GM19467 (cell line): ENCODE measurements around the gene SDC1.

ENCODE experiments used
- ATAC-seq: cut with Tn5 transposase; IDR thresholded peaks from one replicate; pipeline ENCODE4 v1.9.1; 2021; ENCODE audit warnings: mild to moderate bottlenecking, moderate library complexity; ENCODE audit not compliant: unreplicated experiment

The SDC1 gene

DNA sequence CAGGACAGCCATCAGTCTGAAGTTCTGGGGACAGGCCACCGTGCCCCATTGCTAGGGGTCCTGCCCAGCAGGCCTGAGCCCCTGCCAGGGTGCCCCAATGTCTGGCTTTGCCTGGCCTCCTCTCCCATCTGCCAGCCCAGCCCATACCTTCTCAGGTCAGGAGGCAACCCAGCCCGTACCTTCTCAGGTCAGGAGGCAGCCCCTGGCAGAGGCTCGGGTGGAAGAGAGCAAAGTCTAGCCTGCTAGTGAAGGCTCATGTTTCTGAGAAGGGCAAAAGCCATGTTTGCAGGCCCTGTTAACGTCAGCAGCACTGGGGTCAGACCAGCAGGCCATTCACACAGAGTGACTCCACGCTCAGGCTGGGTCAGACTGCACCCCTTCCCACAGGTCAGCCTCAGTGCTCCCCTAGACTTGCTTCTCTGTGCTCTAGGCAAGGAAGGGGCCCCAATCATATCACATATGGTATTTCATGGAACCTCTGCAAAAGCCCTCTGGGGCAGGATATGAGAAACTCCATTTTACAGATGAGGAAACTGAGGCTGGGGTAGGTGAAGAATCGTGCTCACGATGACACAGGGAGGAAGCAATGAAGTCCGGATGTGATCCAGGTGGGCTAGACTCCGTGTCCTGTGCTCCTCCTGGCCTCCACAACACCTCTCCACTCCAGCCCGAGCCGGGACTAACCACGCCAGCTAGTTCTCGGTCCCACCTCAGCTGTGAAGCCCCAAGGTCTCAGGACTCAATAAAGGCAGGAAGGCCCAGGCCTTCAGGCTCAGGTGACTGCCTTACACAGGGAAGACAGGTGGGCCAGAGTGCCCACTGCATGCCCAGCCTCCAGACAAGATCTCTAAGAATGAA lies 9.5 kb downstream of the SDC1 start:
- ATAC-seq: no peak

DNA sequence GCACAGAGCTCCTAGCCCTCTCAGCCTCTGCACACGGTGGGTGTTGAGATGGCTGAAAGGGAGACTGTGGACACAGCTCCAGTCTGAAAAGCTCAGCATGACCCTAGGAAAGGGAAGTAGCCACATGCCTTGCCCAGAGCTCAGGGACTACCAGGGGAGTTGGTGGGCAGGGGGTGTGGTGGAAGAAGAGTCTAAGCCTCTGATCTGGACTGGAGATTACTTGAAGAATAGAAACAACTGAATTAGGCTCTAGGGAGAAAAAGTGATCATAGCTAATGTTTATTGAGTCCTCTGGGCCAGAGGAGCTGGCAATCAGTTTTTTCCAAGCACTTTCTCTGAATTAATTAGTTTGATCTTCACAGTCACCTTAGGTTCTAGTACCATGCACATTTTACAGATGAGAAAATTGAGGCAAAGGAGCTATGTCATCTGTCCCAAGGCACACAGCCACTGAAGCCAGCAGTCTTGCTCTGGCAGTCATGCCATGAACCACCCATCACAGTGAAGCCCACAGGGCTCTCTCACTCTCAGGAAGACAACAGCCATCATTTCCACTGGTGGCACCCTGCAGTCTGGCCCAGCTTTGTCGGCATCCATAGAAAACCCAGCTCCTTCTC lies 10.3 kb downstream of the SDC1 start:
- no peak for ATAC-seq

DNA sequence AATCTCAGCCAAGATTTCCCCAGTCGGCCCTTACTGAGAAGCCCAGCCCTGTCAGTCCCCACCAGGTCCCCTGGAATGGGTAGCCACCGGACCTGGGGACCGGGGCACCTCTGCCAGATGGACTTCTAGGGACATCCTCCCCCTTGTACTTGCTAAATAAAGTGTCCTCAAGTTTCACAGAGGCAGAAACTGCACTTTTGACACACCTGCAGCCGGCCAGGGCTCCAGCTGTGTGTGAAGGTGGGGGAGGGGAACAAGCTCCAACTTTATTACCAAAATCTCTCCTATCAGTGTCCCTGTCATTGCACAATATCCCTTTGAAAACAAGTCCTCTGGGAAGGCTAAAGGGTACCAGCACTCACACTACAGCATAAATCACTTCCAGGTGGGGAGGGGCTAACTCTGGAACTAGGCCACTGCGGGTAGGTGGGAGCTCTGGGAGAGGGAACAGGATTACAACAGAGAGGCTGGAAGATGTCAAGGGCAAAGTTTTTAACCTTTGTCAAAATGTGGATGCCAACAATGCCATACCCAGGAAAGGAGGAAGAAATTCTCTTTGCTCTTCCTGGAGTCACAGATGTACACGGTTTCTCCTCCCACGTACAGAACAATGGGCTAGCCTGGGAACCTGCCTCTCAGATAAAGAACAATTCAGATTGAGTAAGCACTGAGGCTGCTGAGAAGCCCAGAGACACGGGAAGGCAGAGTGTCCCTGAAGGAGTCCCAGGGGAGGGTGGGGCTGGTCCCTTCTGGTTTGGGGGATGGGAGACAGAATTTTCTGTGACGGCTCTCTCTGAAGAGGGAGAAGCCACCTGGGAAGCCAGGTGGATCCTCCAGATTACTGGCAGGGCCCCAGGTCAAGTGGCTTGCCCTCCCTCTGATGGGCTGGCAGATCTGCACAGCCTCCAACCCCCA lies 11.0 kb downstream of the SDC1 start:
- ATAC-seq: no peak

DNA sequence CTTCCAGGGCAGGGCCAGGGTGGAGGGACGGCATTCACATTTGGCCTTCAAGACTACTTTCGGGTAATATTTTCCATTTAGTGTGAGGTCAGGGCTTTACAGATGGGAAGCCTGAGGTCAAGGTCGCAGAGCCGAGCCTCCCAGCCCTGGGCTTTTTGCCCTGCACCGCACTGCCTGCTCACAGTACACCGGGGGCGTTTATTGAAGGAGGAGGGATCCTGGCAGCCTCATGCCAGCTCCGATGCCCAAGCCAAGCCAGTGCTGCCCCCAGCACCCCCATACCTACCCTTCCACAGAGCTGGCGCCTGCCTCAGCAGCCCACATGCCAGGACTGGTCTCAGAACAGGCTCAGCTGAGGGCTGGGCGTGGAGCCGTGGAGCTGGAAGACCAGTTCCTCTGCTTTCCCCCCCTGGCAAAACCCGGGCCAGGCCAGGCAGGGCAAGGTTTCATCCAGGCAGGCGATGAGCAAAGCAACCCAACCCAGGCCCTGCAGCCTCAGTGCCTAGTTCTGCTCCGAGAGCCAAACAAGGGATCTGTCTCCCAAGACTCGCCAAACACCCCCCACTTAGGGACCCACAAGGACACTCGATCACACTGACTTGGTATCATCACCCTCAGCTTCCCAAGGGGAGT lies 11.9 kb downstream of the SDC1 start:
- ATAC-seq: no peak

DNA sequence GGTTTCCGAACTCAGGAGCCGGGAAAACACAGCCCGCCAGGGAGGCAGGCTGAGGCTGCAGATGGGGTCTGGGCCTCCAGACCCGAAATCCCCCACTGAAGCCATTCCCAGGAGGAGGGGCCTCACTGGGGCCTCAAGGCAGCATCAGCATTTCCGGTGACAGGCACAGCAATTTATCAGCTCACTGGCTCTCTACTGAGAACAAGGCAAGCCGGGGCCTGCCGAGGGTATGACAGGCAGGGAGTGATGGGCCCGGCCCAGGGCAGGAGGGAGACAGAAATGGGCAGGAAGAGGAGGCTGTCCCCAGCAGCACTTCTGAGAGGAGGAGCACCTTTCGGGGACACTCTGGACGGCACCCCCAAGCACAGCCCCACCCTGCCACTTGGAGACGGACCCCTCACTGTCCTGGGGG lies 12.5 kb downstream of the SDC1 start:
- ATAC-seq: no peak

DNA sequence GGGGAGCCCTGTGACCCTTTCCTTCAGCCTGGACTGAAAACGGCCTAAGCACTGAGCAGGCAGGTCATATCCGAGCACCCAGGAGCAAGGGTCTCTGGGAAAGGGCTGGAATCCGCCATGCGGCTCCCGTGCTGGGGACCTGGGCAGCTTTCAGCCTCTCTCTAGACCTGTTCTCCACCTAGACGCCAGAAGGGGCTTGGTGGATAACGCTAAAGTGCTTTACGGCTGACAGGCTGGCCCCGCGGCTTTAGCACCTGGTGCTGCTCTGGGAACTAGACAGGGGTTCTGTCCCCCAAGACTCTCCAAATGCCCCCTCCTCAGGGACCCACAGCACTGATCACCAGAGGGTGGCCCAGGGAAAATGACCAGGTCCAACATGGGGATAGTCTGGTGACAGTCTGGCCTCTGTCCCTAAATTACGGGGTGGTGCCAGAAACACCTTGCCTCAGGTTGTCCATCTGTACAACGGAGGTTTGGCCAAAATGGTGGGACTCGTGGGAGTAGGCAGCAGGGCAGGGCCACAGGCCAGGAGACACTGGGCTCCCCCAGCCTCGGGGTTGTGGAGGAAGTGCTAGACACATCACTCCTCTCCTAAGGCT lies 13.0 kb downstream of the SDC1 start:
- ATAC-seq: no peak

DNA sequence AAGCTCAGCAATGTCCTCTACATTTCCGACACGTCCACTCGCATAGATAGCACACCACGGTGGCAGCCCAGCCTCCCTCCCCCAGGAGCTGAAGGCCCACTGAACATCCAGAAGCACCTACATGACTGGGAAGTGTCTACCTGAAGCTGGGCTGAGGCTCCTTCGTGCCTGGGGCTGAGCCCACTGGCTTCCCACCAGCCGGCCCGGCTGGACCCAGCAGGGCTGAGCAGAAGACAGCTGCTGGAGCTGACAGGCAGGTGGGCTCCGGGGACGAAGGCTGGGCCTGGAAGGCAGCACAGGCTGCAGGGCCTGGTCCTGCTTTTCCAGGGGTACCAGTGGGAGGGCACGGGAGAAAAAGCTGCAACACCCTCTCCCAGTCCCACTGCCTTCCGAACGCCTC lies 13.5 kb downstream of the SDC1 start:
- ATAC-seq: no peak

DNA sequence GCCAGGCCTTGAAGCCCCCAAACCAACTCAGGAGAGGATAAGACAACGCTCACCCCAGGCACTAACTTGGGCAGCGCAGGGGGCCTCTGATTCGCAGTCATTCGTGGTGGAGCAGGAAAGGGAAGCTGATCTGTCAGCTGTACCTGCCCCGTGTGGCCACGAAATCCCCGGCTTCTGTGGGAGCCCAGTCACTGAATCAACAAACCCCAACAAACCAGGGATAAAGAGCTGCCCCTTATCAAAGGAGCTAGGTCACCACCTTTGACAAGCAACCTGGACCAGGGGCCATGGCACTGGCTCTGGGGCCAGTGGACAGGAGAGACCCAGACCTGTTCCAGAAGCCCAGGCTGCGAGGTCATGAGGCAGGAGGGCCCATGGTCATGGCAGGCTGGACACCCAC lies 14.5 kb downstream of the SDC1 start:
- ATAC-seq: no peak

DNA sequence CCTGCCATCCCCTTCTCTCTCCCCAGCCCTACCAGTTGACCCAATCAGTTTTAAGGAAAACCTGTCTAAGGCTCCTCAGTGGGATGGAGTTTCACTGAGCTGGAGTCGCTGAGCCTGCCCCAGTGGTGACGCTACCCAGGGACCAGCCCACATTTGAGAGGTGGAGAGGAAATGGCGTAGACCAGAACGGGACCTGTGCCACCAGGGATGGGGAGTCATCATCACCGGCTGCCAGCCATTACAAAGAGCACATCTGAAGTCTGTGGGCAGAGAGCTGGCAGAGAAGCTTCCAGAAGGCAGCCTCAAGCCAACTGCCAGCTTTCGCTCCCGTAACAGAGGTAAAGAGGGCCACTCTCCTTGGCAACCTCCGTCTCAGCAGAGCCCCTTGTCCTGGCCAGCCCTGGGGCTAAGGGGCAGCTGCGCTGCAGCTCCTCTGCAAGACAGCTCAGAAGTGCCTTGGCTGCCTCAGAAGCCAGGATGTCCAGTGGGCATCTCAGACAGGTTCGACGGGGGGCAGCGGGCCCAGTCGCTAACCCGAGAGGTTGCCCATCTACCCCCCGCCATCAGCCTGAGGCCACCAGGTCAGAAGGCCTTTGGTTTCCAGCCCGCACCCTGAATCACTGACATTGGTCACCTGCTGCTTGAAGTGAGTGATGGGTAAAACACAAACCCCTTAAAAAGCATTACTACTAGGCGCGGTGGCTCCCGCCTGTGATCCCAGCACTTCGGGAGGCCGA lies 15.4 kb downstream of the SDC1 start:
- ATAC-seq: no peak

DNA sequence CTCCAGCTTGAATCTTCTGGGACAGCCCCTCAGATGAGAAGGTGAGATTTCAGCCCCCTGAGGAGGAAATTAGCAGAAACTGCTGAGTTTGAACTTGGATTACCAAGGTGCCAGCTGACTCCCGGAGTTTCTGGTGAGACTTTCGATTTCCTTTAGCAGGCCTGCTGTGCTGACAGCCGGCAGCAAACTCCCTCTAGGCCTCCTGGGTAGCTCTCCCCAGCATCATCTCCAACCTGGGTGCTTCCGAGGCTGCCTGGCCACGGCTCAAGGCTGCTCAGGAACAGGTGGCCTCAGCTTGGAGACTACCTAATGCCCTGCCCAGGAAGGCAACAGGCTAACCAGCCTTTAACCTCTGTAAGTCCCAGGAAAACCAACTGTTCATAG lies 16.5 kb downstream of the SDC1 start:
- ATAC-seq: no peak

DNA sequence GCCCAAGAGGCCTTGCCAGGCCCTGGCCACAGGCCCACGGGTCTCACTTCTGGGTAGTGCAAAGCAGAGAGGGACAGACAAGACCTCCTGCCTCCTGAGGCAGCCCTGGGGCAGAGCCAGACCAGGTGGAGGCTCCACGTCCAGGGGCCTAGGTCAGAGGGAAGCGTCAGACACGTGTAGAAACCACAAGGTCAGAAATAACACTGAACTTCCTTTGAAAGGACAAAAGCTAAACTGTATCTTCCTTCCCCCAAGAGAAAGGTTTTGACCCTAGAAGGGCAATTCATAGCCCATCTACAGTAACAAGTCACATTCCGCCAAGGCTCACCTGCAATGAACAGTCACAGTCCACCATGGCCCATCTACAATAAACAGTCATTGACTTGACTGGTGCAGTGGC lies 17.9 kb downstream of the SDC1 start:
- no peak for ATAC-seq

DNA sequence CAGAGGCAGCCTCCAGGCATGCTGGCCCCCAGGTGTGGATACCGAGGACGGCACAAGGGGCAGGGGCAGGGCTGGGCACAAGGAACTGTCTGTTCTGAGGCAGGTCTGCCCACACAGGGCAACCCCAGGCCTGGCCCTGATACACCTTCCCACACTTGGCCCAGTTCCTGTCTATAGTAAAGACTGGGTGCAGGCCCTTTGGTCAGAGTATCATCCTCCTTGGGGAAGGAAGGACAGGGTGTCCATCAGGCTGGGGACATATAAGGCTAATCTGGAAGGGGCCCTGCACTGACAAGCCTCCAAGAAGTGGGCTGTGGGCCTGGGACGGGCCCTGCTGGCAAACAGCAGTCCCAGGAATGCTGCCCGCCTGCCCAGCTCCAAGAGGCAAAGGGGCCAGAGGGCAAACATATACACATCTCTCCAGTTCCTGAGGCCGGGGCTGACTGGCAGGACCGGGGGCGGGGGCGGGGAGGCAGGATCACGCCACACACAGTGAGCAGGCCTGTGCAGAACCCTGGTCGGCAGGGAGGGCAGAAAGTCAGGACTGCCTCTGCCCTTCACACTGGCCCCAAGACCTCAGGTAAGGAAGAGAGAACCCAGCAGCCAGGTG lies 18.9 kb downstream of the SDC1 start:
- ATAC-seq: no peak

DNA sequence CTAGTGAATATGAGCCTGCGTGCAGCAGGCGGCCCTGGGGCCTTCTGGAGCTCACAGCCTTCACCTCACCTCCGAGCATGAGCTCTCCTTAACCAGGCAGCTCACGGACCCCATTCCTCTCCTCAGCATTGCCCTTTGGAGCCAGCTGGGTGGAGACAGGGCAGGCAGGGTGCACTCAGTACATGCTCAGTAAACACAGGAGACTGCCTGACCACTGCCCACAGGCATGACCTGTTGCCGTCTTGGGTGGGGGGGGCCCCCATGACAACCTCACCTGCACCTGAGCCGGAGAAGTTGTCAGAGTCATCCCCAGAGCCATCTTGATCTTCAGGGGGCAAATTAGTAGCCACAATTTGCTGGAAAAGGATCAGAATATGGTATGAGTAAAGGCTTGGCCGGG lies 19.9 kb downstream of the SDC1 start:
- no peak for ATAC-seq

DNA sequence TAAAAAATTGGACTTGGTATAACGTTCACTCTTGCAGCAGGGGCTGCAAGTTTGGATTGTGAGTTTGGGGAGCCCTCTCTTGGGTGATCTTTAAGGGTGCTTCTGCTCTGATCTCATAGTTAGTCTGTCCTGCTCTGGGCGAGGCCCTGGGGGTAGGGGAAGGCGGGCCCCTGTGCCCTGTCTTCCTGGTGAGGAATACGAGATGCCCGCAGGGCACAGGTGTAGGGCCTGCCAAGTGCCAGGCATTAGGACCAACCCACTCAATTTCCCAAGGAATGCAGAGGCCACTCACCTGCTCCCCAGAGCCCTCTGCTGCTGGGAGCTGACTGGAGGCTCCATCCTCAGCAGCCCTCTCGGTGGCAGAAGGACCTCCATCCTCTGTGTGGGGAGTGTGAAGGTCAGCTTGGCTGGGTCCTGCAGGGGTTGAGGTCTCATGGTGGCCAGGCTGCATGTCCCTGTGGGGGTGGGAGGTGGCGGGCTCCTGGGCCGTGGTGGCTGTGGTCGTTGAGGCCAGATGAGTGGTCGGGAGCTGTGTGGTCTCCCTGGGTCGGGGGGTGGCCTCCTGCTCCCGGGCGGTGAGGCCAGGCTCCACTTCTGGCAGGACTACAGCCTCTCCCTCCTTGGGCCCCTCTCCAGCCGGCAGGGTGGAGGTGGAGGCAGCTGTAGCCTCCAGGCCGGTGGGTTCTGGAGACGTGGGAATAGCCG lies 21.3 kb downstream of the SDC1 start:
- ATAC-seq: no peak

DNA sequence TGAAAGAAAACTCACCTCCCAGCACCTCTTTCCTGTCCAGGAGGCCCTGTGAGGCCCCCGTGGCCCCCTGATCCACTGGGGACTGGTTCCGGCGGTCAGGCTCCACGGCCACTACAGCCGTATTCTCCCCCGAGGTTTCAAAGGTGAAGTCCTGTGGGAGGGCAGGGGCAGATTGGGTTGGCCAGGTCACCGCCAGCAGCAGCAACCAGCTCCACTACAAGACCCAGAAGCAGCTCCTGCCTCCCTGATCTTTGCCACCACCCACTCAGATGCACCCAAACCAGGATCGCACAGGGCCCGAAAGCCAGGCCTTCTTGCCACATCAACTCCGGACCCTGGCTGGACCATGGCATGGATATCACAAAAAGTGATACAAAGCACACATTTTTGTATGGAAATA lies 21.9 kb downstream of the SDC1 start:
- ATAC-seq: no peak

DNA sequence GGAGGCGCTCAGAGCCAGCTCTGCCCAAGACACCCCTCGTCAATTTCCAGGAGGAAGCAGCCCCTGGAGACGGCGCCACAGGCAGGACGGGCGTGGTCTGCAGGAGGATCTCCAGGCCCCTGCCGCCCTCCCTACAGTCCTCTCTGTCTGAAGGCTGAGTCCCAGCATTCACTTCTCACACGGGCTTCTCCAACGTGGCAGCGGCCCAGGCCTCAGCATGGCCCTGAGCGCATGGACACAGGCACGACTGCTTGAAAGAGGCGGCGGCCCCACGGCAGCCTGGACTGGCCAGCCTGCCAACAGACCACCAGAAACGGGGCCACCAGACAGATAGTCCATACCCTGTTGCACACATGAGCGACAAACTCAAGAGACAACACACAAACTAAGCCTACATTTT lies 23.3 kb downstream of the SDC1 start:
- no peak for ATAC-seq

DNA sequence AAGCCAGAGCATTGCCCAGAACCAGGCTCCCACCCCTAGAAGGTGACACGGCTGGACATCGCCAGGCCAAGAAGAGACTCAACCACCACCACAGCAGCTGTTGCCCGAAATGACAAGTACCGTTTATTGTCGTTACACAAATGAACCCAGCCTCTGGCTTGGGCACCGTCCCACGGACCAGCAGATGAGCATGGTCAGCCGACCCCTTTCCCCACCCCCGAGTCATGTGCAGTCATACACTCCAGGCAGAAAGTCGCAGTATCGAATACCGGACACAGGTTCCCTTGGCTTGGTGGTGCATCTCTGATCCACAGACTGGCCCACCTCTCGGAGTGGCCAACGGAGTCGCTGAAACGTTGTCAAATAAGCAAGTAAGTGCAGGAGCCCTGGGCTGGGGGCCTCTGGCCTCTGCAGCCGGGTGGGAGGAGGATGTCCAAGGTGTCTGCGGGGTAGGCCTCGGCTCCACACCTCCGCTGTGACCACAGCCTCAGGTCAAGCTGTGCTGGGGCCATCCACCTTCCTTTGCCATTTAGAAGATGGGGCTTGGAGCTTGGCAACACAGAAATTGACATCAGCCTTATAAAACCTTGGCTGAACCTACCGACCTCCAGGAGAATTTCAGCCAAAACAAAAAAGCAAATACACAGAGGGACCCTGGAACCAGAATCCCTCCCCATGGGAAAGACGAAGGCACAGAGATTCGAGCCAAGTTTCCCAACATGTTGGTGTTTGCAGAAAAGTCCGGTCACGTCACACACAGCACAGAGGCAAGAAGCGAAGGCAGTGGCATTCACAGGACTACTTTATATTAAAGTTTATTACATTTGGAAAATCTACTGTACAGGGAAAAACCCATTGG lies 24.0 kb downstream of the SDC1 start:
- no peak for ATAC-seq

DNA sequence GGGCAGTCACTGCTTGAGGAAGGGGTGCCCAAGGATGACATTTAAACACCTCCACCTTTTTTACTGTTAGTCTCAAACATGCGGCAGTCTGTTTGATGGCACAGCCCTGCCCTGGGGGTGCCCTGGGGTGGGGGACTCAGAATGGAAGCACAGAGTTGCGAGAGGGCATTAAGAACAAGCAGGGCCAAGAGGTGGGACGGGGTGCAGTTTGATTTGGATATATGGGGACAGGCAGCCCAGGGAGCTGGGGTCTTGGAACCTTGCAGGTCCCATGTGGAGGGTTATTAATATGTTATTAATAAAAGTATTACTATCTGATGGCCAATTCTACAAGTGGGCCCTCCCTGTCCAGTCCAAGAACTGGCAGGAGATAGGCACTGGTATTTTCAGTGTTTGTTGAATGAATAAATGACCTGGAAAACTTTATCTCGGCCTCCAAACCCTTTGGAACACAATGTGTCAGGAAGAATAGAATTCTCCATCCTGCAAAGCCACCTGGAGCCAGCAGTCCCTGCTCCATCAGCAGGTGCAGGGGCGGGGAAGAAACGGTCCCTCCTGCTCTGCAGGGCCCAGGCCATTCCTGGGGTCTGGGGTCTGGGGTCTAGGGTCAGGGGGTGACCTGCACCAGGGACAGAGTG lies 25.2 kb downstream of the SDC1 start:
- ATAC-seq: no peak
